DLD1 (cell line): Measurements from ENCODE around the gene HUS1B.
"Not testable (repeated sequence)": the region's sequence is repeated elsewhere in the genome, so short reads cannot be mapped to it uniquely, and the experiment has no call there.

Experiments
- in situ Hi-C: cut with HindIII; loops from 2 replicates; pipeline ENCODE4 v1.10.0; 2017; ENCODE audit warnings: low sequenced_read_pairs

Gene HUS1B

GRCh38 chr6:679282-679681, 22.4 kb upstream of the HUS1B start:
- in situ Hi-C loops = no loop called here

- in situ Hi-C loops = no loop called here
Measured at GRCh38 chr6:678520-678919, 21.6 kb upstream of the HUS1B start.

- in situ Hi-C loops = no loop called here
Measured at GRCh38 chr6:677919-678318, 21.0 kb upstream of the HUS1B start.

- in situ Hi-C loops = no loop called here
Measured at GRCh38 chr6:674956-675355, 18.1 kb upstream of the HUS1B start.

- in situ Hi-C loops = no loop called here
Measured at GRCh38 chr6:674406-674805, 17.5 kb upstream of the HUS1B start.

GRCh38 chr6:667253-667927, 10.5 kb upstream of the HUS1B start:
- in situ Hi-C loops = no loop called here

GRCh38 chr6:665403-666267, 8.7 kb upstream of the HUS1B start:
- in situ Hi-C loops = no loop called here

- in situ Hi-C loops = not testable (repeated sequence)
Measured at GRCh38 chr6:663788-664187, 6.9 kb upstream of the HUS1B start.

GRCh38 chr6:659716-660581, 3.0 kb upstream of the HUS1B start:
- in situ Hi-C loops = no loop called here

- in situ Hi-C loops = no loop called here
Measured at GRCh38 chr6:658244-658643, 1.3 kb upstream of the HUS1B start.

GRCh38 chr6:657743-658142, 843 bp upstream of the HUS1B start:
- in situ Hi-C loops = no loop called here

GRCh38 chr6:654136-654535, 2.8 kb downstream of the HUS1B start:
- in situ Hi-C loops = no loop called here

- in situ Hi-C loops = no loop called here
Measured at GRCh38 chr6:652865-653264, 4.0 kb downstream of the HUS1B start.

- in situ Hi-C loops = no loop called here
Measured at GRCh38 chr6:650098-650497, 6.8 kb downstream of the HUS1B start.

- in situ Hi-C loops = no loop called here
Measured at GRCh38 chr6:642805-643204, 14.1 kb downstream of the HUS1B start.

GRCh38 chr6:641225-641985, 15.5 kb downstream of the HUS1B start:
- in situ Hi-C loops = no loop called here

GRCh38 chr6:636488-636887, 20.4 kb downstream of the HUS1B start:
- in situ Hi-C loops = no loop called here

- in situ Hi-C loops = no loop called here
Measured at GRCh38 chr6:635233-635632, 21.7 kb downstream of the HUS1B start.

GRCh38 chr6:633611-634010, 23.3 kb downstream of the HUS1B start:
- in situ Hi-C loops = no loop called here

- in situ Hi-C loops = no loop called here
Measured at GRCh38 chr6:628766-629165, 28.1 kb downstream of the HUS1B start.

GRCh38 chr6:626236-626635, 30.7 kb downstream of the HUS1B start:
- in situ Hi-C loops = no loop called here
